ENCODE data around the gene CDYL2.

The CDYL2 gene

GRCh38 chr16:80618862-80619648, 185.3 kb downstream of the CDYL2 start:
- DNase-seq: no peak

DNA sequence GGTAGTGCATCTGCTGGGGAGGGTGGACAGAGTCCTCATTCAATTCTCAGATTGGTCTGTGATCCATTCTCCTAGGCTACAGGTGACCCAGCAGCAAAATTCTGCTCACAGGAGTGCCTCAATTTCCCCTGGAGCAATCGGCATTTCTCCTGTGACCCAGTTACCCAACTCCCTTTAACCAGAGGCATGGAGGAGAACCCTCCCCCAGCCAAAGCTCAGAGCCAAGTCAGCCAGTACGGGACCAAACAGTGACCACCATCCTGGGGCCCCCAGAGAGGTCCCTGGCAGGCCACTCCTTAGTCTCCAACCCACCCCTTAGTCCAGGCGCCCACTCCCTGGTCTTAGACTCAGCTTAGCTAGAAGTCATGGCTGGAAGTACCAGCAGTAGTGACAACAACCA, 188.0 kb downstream of the CDYL2 start:
- no peak for DNase-seq

GRCh38 chr16:80615735-80616134, 188.7 kb downstream of the CDYL2 start:
- DNase-seq: no peak

GRCh38 chr16:80614908-80615671, 189.3 kb downstream of the CDYL2 start:
- DNase-seq: no peak

DNA sequence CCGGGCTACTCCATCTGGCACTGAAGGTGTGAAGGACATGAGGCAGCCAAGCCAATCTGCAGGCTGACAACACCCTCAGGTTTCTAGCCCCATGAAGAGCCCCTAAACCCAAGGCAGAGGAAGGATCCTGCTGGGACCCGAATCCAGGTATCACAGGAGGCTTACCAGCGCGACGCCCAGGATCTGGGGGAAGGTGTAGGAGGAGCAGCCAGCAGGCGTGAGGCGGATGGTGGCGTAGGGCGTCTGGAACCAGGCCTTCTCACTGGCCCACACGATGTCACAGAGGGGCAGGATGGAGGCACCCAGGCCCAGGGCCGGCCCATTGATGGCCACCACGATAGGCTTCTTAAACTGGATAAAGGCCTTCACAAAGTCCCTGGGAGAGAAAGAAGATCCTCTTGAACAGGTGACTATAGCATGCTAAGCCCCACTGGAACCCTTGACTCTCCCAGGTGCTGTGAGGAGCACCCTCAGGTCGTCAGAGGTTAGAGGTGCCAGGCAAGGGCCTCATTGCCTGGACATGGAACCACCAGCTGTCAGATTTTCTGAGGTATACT, 191.9 kb downstream of the CDYL2 start:
- no peak for DNase-seq

DNA sequence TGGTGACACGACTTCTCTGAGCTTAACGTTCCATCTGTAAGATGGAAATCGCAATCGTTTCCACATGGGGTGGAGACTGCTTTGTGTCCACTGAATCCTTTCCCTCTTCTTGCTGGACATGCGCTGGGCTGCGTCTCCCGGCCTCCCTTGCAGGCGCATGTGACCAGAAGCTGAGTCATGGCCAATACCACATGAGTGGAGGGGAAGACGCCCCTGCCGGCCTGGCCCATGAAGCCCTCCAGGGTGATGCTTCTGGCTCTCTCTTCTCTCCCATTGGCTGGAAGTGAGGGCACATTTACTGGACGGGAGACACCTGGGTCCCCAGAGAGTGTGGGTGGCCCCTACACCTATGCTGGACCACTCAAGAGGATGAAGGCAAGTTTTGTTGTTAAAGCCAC, 192.5 kb downstream of the CDYL2 start:
- DNase-seq: no peak

GRCh38 chr16:80611171-80611929, 193.0 kb downstream of the CDYL2 start:
- no peak for DNase-seq

GRCh38 chr16:80610481-80611156, 193.8 kb downstream of the CDYL2 start:
- no peak for DNase-seq

GRCh38 chr16:80608946-80609345, 195.5 kb downstream of the CDYL2 start:
- no peak for DNase-seq

- no peak for DNase-seq
Measured at GRCh38 chr16:80607204-80607603, 197.2 kb downstream of the CDYL2 start.

DNA sequence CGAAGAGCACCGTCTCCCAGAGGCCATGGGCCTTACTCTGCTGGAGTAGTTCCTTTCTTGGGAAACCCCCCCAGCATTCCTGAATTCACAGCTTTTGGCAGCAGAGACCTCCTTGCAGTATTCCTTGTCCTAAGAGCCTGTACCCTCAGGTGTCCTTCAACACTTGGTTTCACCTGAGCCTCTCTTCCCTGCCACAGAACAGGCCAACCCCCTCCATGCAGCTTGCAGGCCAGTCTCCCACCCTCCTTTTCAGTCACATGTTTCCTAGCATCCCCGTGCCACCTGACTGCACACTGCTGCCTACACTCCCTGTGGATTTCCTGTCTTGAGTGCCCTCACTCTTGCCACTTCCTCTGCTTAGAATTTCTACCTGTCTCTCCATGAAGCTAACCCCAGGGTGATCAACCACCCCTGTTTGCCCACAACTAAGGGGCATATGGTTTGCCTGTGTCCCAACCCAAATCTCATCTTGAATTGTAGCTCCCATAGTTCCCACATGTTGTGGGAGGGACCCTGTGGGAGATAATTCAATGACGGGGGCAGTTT, 198.1 kb downstream of the CDYL2 start:
- DNase-seq: no peak

GRCh38 chr16:80604600-80605355, 199.6 kb downstream of the CDYL2 start:
- DNase-seq: no peak

- no peak for DNase-seq
Measured at GRCh38 chr16:80602894-80603293, 201.5 kb downstream of the CDYL2 start.

DNA sequence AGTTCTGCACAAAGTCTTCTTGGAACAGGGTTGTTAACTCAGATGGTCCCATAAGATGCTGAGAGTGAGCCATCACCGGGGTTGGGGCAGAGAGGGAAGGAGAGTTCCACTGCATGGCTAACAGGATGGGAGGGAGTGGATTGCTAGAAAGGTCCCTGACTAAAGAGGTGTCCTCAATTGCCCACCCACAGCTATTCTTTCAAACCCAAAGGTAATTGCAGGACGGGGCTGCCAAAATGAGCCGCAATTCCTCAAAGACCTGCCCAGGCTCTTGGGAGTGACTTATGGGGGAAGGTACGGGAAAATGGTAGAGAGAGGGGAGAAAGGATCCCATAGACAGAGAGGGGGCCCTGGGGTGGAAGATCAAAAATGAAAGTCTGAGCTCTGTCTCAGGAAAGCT, 203.2 kb downstream of the CDYL2 start:
- no peak for DNase-seq

GRCh38 chr16:80599466-80599865, 204.9 kb downstream of the CDYL2 start:
- DNase-seq: no peak

DNA sequence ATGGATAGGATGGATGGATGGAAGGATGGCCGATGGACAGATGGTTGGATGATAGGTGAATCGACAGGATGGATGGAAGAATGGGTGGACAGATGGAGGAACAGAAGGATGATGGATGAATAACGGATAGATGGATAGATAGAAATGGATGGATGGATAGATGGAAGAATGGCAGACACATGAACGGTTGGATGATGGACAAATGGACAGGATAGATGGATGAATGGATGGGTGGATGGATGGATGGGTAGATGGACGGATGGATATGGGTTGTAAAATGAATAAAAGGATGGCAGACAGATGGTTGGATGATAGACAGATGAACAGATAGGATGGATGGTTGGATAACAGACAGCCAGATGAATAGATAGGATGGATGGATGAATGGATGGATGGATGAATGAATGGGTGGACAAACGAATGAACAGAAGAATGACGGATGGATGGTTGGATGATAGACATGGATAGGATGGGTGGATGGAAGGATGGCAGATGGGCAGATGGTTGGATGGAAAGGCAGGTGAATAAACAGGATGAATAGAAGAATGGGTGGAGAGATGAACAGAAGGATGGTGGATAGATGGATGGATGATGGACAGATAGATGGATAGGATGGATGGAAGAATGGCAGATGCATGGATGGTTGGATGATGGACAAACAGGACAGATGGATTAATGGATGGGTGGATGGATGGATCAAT, 207.7 kb downstream of the CDYL2 start:
- no peak for DNase-seq

DNA sequence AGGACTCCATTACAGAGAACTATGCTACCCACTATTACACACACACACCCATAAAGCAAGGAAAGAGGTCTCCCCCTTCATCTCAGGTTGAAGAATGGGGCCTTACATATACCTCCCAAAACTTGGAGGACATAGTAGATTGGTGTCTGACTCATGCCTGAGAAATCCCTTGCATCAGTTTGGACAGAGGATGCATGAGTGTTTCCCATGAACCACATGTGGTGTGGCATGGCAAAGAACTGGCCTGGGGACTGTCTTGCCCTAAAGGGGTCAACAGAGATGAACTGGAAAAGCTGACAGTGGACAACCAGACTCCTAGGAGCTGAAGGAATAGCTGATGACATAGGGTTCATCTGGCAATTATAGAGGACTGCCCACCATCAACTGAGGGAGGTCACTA, 209.6 kb downstream of the CDYL2 start:
- no peak for DNase-seq

- no peak for DNase-seq
Measured at GRCh38 chr16:80592273-80592672, 212.1 kb downstream of the CDYL2 start.

DNA sequence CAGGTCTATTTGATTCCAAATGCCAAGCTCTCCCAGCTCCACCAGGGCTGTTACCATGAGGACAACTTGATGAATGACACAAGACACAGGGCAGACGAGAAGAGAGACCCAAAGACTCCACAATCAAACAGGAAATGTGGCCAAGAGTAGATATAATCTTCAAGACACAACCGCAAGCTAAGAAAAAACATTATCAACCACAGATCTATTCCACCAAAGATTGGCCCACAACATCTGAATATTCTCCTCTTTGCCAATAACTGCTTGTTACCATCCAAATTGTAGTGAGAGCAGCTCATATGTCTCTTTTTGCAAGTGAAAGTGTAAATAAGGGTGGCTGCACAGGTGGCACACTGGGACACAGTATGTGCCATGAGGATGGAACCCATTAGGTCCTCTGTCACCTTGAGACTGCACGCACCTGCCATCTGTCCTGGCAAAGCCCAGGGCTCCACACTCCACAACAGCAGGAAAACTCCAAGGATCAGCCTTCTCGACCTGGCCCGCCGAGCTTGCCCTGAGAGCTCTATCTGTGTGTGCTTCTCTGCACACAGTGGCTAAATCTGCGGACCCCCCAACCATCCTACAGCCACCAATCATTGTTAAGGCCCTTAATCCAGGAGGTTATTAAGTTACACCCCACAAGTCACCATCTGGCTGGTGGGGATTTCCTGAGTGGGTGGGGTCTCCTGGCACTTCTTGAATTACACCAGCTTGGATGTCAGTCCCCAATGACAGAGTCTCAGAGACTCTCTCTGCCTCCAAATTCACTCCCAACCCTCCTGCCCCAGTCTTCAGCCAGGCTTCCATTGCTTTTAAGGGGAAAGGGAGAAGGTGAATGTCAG, 213.1 kb downstream of the CDYL2 start:
- peak in 1 of 2 experiments; percentile 1 for DNase-seq

GRCh38 chr16:80587071-80587470, 217.3 kb downstream of the CDYL2 start:
- DNase-seq: no peak

Data from Kasumi-1 (cell line).